ENCODE data around the gene SGCG.

GRCh38 chr13:23271331-23271730 is 90.6 kb downstream of the SGCG start:
- TF ChIP-seq CTCF (IDR thresholded peaks at IDR 0.05; ENCODE audit: low read length) (no peak), EZH2 (IDR thresholded peaks at IDR 0.05; ENCODE audit: borderline replicate concordance, low read length) (no peak)
